PFSK-1 (cell line): ENCODE data around the gene ELP2.

Experiments
- FOXP2 ChIP-seq: optimal IDR thresholded peaks from 2 replicates; pipeline ENCODE3; 2011; ENCODE audit warnings: borderline replicate concordance, control low read depth, inconsistent platforms; ENCODE audit not compliant: insufficient read depth; ENCODE audit errors: extremely low read length, extremely low read depth
- POLR2AphosphoS5 ChIP-seq: IDR thresholded peaks from 2 replicates; pipeline ENCODE4 v1.6.1; 2012; ENCODE audit warnings: low read depth, mild to moderate bottlenecking, control low read depth, low read length, moderate library complexity
- REST ChIP-seq, 2 experiments: IDR thresholded peaks; 2 replicates each; pipeline versions ENCODE4 v1.6.1 to v1.8.0; 2011 to 2012; ENCODE audit warnings: low read depth in 2 of 2, low read length in 2 of 2, control low read depth in 1 of 2, inconsistent platforms in 1 of 2, mild to moderate bottlenecking in 1 of 2, moderate library complexity in 1 of 2; ENCODE audit not compliant: insufficient read depth in 1 of 2
- SIN3A ChIP-seq: IDR thresholded peaks from 2 replicates; pipeline ENCODE4 v1.6.1; 2012; ENCODE audit warnings: mild to moderate bottlenecking, low read length, moderate library complexity, borderline replicate concordance; ENCODE audit not compliant: insufficient read depth
- TAF1 ChIP-seq: IDR thresholded peaks from 2 replicates; pipeline ENCODE4 v1.6.1; 2012; ENCODE audit warnings: low read length, control low read depth, borderline replicate concordance; ENCODE audit not compliant: insufficient read depth

The ELP2 gene

DNA sequence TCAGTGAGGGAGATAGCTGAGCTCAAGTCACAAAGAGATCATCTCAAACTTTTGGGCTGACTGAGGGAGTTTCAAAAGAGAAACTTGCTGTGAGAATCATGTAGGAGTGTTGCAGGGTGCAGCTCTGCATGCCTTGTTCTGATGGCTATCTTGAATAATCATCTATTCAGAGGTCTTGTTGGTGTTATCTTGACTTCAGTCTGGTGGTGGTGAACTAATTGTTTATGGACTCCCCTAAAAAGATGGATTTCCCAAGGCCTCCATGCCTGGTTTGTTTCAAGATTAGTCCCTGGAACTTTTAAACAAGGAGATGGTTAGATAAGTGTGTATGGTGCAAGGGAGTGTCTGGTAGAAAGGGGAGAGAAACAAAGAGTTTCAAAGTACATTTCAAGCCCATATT is 30.4 kb upstream of the ELP2 start:
- no peak for TF ChIP-seq REST (IDR thresholded peaks at IDR 0.05; ENCODE audit: insufficient read depth in 1 of 2, low read depth in 2 of 2, low read length in 2 of 2)
- no peak for TF ChIP-seq POLR2AphosphoS5
- no peak for TF ChIP-seq FOXP2
- no peak for TF ChIP-seq SIN3A
- no peak for TF ChIP-seq TAF1

- TF ChIP-seq POLR2AphosphoS5 (no peak), REST (IDR thresholded peaks at IDR 0.05; ENCODE audit: insufficient read depth in 1 of 2, low read depth in 2 of 2, low read length in 2 of 2) (no peak), FOXP2 (no peak), TAF1 (no peak), SIN3A (no peak)
Measured at GRCh38 chr18:36101943-36102342, 27.8 kb upstream of the ELP2 start.

DNA sequence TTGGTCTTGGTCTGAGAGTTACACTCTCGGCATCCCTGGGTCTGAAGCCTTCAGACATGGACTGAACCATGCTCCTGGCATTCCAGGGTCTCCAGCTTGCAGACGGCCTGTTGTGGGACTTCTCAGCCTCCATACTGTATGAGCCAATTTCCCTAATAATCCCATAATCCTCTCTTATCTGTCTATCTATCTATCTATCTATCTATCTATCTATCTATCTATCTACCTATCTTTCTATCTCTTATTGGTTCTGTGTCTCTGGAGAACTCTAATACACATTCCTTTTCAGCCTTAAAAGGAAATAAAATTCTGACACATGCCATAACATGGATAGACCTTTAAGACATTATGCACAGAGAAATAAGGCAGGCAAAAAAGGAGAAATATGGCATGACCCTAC is 24.9 kb upstream of the ELP2 start:
- no peak for TF ChIP-seq REST (IDR thresholded peaks at IDR 0.05; ENCODE audit: insufficient read depth in 1 of 2, low read depth in 2 of 2, low read length in 2 of 2)
- no peak for TF ChIP-seq POLR2AphosphoS5
- TF ChIP-seq TAF1: no peak
- TF ChIP-seq SIN3A: no peak
- TF ChIP-seq FOXP2: no peak

DNA sequence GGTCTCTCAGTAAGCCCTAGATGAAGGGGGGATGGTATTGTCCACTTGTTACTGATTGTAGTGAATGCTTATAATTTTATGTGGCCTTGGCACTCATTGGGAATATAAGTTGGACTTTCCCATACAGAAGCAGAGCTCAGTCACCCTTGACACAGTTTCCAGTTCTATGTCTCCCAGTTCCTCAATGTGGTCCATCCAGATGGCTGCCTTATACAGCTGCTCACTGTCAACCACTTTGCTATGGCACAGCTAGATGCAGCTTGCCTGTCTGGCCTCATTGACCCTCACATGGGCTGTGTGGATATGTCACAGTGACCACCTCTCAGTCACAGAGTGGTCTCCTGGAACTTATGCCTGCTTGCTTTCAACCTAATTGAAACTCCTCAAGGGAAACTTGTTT is 22.2 kb upstream of the ELP2 start:
- no peak for TF ChIP-seq POLR2AphosphoS5
- TF ChIP-seq SIN3A: no peak
- no peak for TF ChIP-seq REST (IDR thresholded peaks at IDR 0.05; ENCODE audit: insufficient read depth in 1 of 2, low read depth in 2 of 2, low read length in 2 of 2)
- TF ChIP-seq FOXP2: no peak
- TF ChIP-seq TAF1: no peak

- TF ChIP-seq SIN3A (no peak), REST (IDR thresholded peaks at IDR 0.05; ENCODE audit: insufficient read depth in 1 of 2, low read depth in 2 of 2, low read length in 2 of 2) (no peak), FOXP2 (no peak)
Measured at GRCh38 chr18:36108196-36108595, 21.5 kb upstream of the ELP2 start.
